HG03565 (cell line): ENCODE data around the gene ANKRD11.

Experiments used
- ATAC-seq: cut with Tn5 transposase; IDR thresholded peaks from one replicate; pipeline ENCODE4 v1.9.1; 2021; ENCODE audit warnings: mild to moderate bottlenecking, moderate library complexity; ENCODE audit not compliant: unreplicated experiment

ANKRD11 gene

GRCh38 chr16:89354325-89354724 lies 136.0 kb downstream of the ANKRD11 start:
- no peak for ATAC-seq

GRCh38 chr16:89352091-89352681 lies 138.2 kb downstream of the ANKRD11 start:
- no peak for ATAC-seq

- no peak for ATAC-seq
These were observed 138.7 kb downstream of the ANKRD11 start for GRCh38 chr16:89351645-89352044.

GRCh38 chr16:89350701-89351380 lies 139.5 kb downstream of the ANKRD11 start:
- no peak for ATAC-seq

- ATAC-seq: no peak
These were observed 140.3 kb downstream of the ANKRD11 start for GRCh38 chr16:89349947-89350633.

GRCh38 chr16:89347807-89348206 lies 142.6 kb downstream of the ANKRD11 start:
- ATAC-seq: no peak

- no peak for ATAC-seq
These were observed 143.5 kb downstream of the ANKRD11 start for GRCh38 chr16:89346869-89347268.

GRCh38 chr16:89345642-89346150 lies 144.7 kb downstream of the ANKRD11 start:
- ATAC-seq: no peak

- no peak for ATAC-seq
These were observed 145.3 kb downstream of the ANKRD11 start for GRCh38 chr16:89344846-89345611.

GRCh38 chr16:89344458-89344834 lies 145.9 kb downstream of the ANKRD11 start:
- ATAC-seq: no peak

- ATAC-seq: no peak
These were observed 146.6 kb downstream of the ANKRD11 start for GRCh38 chr16:89343501-89344457.

- ATAC-seq: no peak
These were observed 148.4 kb downstream of the ANKRD11 start for GRCh38 chr16:89341697-89342694.

- no peak for ATAC-seq
These were observed 149.1 kb downstream of the ANKRD11 start for GRCh38 chr16:89341279-89341678.

- no peak for ATAC-seq
These were observed 151.5 kb downstream of the ANKRD11 start for GRCh38 chr16:89338863-89339262.

GRCh38 chr16:89337965-89338364 lies 152.4 kb downstream of the ANKRD11 start:
- ATAC-seq: no peak

- ATAC-seq: no peak
These were observed 154.4 kb downstream of the ANKRD11 start for GRCh38 chr16:89335803-89336485.

- no peak for ATAC-seq
These were observed 155.2 kb downstream of the ANKRD11 start for GRCh38 chr16:89334988-89335802.
